Central memory CD8-positive, alpha-beta T cell (primary cell): ENCODE measurements around the gene GPRC6A.
A peak's percentile ranks its signal among the peaks of the same experiment; 100 is the strongest.

Experiments
- ATAC-seq: fragments of 150-1000 bp; cut with Tn5 transposase; replicated peaks from 2 replicates; pipeline ENCODE4 v1.10.0; 2022; ENCODE audit warnings: mild to moderate bottlenecking, moderate FRiP score, moderate number of reproducible peaks; ENCODE audit not compliant: poor library complexity, severe bottlenecking; ENCODE audit errors: extremely low read depth
- DNase-seq, 2 donors: peaks; one replicate each; pipeline ENCODE4 v3.0.0; 2021; ENCODE audit warnings: low spot score in 2 of 2
- H3K27ac Mint-ChIP-seq: one replicate; pipeline ENCODE4 v1.8.0; 2022; ENCODE audit warnings: low read depth, mild to moderate bottlenecking, moderate library complexity, mixed read lengths
- H3K27me3 Mint-ChIP-seq: one replicate; pipeline ENCODE4 v1.8.0; 2022; ENCODE audit warnings: mixed read lengths
- H3K36me3 Mint-ChIP-seq: one replicate; pipeline ENCODE4 v1.8.0; 2022; ENCODE audit warnings: mild to moderate bottlenecking, moderate library complexity, mixed read lengths; ENCODE audit not compliant: insufficient read depth
- H3K4me1 Mint-ChIP-seq: one replicate; pipeline ENCODE4 v1.8.0; 2022; ENCODE audit warnings: mixed read lengths
- H3K4me3 Mint-ChIP-seq: one replicate; pipeline ENCODE4 v1.8.0; 2022; ENCODE audit warnings: mild to moderate bottlenecking, moderate library complexity, mixed read lengths
- H3K9me3 Mint-ChIP-seq: one replicate; pipeline ENCODE4 v1.8.0; 2022; ENCODE audit warnings: mixed read lengths

The GPRC6A gene

GRCh38 chr6:116828983-116829382, at the start of gene GPRC6A:
Gene GPRC6A (minus strand): TSS chr6:116829083. CDS start chr6:116829013, 70 bp downstream.
- Mint-ChIP-seq H3K27ac (no peak within 1 kb of the TSS), H3K36me3 (no peaks in the 10 kb centered on the region), H3K9me3 (peaks cover under 1% of the 10 kb centered on the region), H3K4me1 (no peaks in the 10 kb centered on the region), H3K27me3 (no peaks in the 10 kb centered on the region), H3K4me3 (no peak within 1 kb of the TSS)
- no peak for DNase-seq
- no peak for ATAC-seq

GRCh38 chr6:116877743-116878142, 48.9 kb upstream of the GPRC6A start:
- H3K4me1 Mint-ChIP-seq: peaks cover 11% of the 10 kb centered on the region
- no peak overlapping the region for H3K27ac Mint-ChIP-seq
- DNase-seq (no peak), ATAC-seq (no peak)
- H3K27me3 Mint-ChIP-seq: peaks cover 31% of the 10 kb centered on the region
- peaks cover 6% of the 10 kb centered on the region for H3K9me3 Mint-ChIP-seq
- no peak overlapping the region for H3K4me3 Mint-ChIP-seq
- no peaks in the 10 kb centered on the region for H3K36me3 Mint-ChIP-seq

- Mint-ChIP-seq H3K36me3 (no peaks in the 10 kb centered on the region), H3K27me3 (peaks cover 31% of the 10 kb centered on the region), H3K4me3 (peak within 1 kb of the TSS; percentile 6), H3K9me3 (peaks cover 6% of the 10 kb centered on the region), H3K27ac (no peak within 1 kb of the TSS), H3K4me1 (peaks cover 11% of the 10 kb centered on the region)
- no peak for DNase-seq
- ATAC-seq: peak; percentile 24
Measured at GRCh38 chr6:116876635-116877611, 48.0 kb upstream of the GPRC6A start, which contains the start of gene RFX6. Gene RFX6 (plus strand): TSS chr6:116877242. CDS start chr6:116877276, 34 bp downstream.

- no peak for ATAC-seq
Measured at GRCh38 chr6:116876107-116876506, 47.2 kb upstream of the GPRC6A start.

GRCh38 chr6:116872771-116873170, 43.9 kb upstream of the GPRC6A start:
- H3K36me3 Mint-ChIP-seq: no peaks in the 10 kb centered on the region
- H3K4me1 Mint-ChIP-seq: peaks cover 11% of the 10 kb centered on the region

More at GRCh38 chr6:116876107-116876506, 47.2 kb upstream of the GPRC6A start:
- H3K27ac Mint-ChIP-seq: no peak overlapping the region
- no peak for DNase-seq
- peaks cover 31% of the 10 kb centered on the region for H3K27me3 Mint-ChIP-seq
- H3K9me3 Mint-ChIP-seq: peaks cover 6% of the 10 kb centered on the region
- H3K4me3 Mint-ChIP-seq: no peak overlapping the region
- peaks cover 11% of the 10 kb centered on the region for H3K4me1 Mint-ChIP-seq
- no peaks in the 10 kb centered on the region for H3K36me3 Mint-ChIP-seq

GRCh38 chr6:116866281-116866871, 37.5 kb upstream of the GPRC6A start:
- H3K4me1 Mint-ChIP-seq: no peaks in the 10 kb centered on the region
- H3K27me3 Mint-ChIP-seq: no peaks in the 10 kb centered on the region
- no peak overlapping the region for H3K27ac Mint-ChIP-seq
- no peak for ATAC-seq
- H3K9me3 Mint-ChIP-seq: peaks cover 14% of the 10 kb centered on the region
- H3K4me3 Mint-ChIP-seq: no peak overlapping the region
- no peaks in the 10 kb centered on the region for H3K36me3 Mint-ChIP-seq
- no peak for DNase-seq

More at GRCh38 chr6:116872771-116873170, 43.9 kb upstream of the GPRC6A start:
- H3K4me3 Mint-ChIP-seq: no peak overlapping the region
- DNase-seq (no peak), ATAC-seq (no peak)
- H3K27ac Mint-ChIP-seq: no peak overlapping the region
- peaks cover 27% of the 10 kb centered on the region for H3K27me3 Mint-ChIP-seq
- peaks cover 12% of the 10 kb centered on the region for H3K9me3 Mint-ChIP-seq

- H3K9me3 Mint-ChIP-seq: peaks cover 35% of the 10 kb centered on the region
- DNase-seq: no peak
- no peaks in the 10 kb centered on the region for H3K36me3 Mint-ChIP-seq
- H3K27ac Mint-ChIP-seq: no peak overlapping the region
- H3K4me1 Mint-ChIP-seq: no peaks in the 10 kb centered on the region
- no peak overlapping the region for H3K4me3 Mint-ChIP-seq
- ATAC-seq: no peak
- H3K27me3 Mint-ChIP-seq: no peaks in the 10 kb centered on the region
Measured at GRCh38 chr6:116859264-116859663, 30.4 kb upstream of the GPRC6A start.

GRCh38 chr6:116858060-116858459, 29.2 kb upstream of the GPRC6A start:
- no peaks in the 10 kb centered on the region for H3K27me3 Mint-ChIP-seq
- H3K9me3 Mint-ChIP-seq: peaks cover 35% of the 10 kb centered on the region
- DNase-seq: no peak

GRCh38 chr6:116847227-116847626, 18.3 kb upstream of the GPRC6A start:
- no peaks in the 10 kb centered on the region for H3K36me3 Mint-ChIP-seq
- H3K27me3 Mint-ChIP-seq: peaks cover 9% of the 10 kb centered on the region
- H3K4me3 Mint-ChIP-seq: no peak overlapping the region
- no peak overlapping the region for H3K27ac Mint-ChIP-seq
- H3K4me1 Mint-ChIP-seq: no peaks in the 10 kb centered on the region
- no peaks in the 10 kb centered on the region for H3K9me3 Mint-ChIP-seq
- no peak for ATAC-seq
- no peak for DNase-seq

More at GRCh38 chr6:116858060-116858459, 29.2 kb upstream of the GPRC6A start:
- Mint-ChIP-seq H3K4me3 (no peak overlapping the region), H3K4me1 (no peaks in the 10 kb centered on the region), H3K27ac (no peak overlapping the region), H3K36me3 (no peaks in the 10 kb centered on the region)
- no peak for ATAC-seq

GRCh38 chr6:116842459-116842858, 13.6 kb upstream of the GPRC6A start:
- Mint-ChIP-seq H3K27ac (no peak overlapping the region), H3K4me3 (no peak overlapping the region), H3K36me3 (no peaks in the 10 kb centered on the region), H3K4me1 (no peaks in the 10 kb centered on the region), H3K27me3 (peaks cover 9% of the 10 kb centered on the region), H3K9me3 (peaks cover 5% of the 10 kb centered on the region)
- no peak for ATAC-seq
- DNase-seq: no peak

- H3K27me3 Mint-ChIP-seq: peaks cover 11% of the 10 kb centered on the region
- no peaks in the 10 kb centered on the region for H3K4me1 Mint-ChIP-seq
- ATAC-seq (no peak), DNase-seq (no peak)
- H3K36me3 Mint-ChIP-seq: no peaks in the 10 kb centered on the region
- no peak overlapping the region for H3K27ac Mint-ChIP-seq
- H3K9me3 Mint-ChIP-seq: peaks cover 5% of the 10 kb centered on the region
- no peak overlapping the region for H3K4me3 Mint-ChIP-seq
Measured at GRCh38 chr6:116840091-116840490, 11.2 kb upstream of the GPRC6A start.

GRCh38 chr6:116836606-116837342, 7.9 kb upstream of the GPRC6A start:
- Mint-ChIP-seq H3K27ac (no peak overlapping the region), H3K36me3 (no peaks in the 10 kb centered on the region), H3K27me3 (peaks cover 7% of the 10 kb centered on the region), H3K4me1 (no peaks in the 10 kb centered on the region), H3K4me3 (no peak overlapping the region), H3K9me3 (peaks cover 11% of the 10 kb centered on the region)
- ATAC-seq (no peak), DNase-seq (no peak)
